ENCODE data around the gene KCNF1. TPM values are rescaled to one million over a fixed set of nuclear protein-coding genes. Genes with fewer than 3 reads are reported as not detected.

The KCNF1 gene
- total RNA-seq, 1 donor from 2014 or later, result not detected

DNA sequence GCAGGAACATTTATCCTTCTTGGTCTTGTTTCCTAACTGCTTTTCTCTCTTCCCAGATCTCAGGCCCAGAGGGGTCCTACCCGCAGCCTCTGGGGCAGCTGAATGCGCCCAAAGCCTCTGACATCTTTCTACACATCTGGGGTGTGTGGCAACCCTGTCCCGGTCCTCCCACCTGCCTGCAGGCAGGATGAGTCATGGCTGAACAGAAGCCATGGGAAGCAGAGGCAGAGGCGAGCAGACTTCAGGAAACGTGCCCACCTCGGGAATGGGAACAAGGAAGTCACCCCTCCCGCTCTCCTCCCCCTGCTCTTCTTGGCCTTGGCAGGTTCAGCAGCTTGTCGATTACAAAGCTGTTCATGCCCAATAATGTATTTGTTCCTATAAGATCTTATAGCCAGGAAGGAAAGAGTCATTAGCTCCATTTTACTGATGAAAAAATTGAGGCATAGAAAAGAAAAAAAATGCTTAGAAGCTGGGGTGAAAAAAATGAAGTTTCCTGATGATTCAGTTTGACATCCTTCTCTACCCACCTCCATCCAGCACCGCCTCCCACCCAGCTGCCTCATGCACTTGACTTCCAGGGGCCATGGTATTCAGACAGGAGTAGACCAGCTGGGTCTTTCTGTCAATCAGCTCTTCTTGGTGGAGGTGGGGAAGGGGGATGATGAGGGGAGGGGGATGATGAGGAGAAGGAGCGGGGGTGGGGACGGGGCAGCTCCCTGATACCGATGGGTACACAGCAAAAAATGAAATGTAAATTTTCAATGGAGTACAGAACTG, 10.4 kb upstream of the KCNF1 start:
- H3K36me3 Mint-ChIP-seq (ENCODE audit: low read depth), result no peaks in the 10 kb centered on the region
- intact Hi-C loops (cut with micrococcal nuclease), result no loop called here
- H3K27ac Mint-ChIP-seq, result no peak overlapping the region
- no peak for DNase-seq (ENCODE audit: low spot score)
- peaks cover 15% of the 10 kb centered on the region for H3K27me3 Mint-ChIP-seq (ENCODE audit: insufficient read depth)
- no peaks in the 10 kb centered on the region for H3K4me1 Mint-ChIP-seq (ENCODE audit: low read depth)
- H3K4me3 Mint-ChIP-seq, result no peak overlapping the region
- no peaks in the 10 kb centered on the region for H3K9me3 Mint-ChIP-seq

DNA sequence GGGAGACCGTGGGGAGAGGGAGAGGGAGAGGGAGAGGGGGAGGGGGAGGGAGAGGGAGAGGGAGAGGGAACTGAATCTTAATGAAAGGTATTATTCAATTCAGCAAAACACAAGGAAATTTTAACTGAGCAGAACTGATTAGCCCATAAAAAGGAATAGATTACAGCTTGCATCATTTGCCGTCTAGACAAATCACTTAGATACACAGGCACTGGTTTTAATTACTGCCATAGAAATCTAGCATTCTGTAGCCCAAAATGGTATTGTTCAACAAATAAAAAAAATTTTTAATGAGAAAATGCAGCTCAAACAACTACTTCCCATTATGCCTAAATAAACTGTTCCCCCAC, 7.9 kb upstream of the KCNF1 start:
- Mint-ChIP-seq H3K9me3 (no peaks in the 10 kb centered on the region), H3K27ac (no peak overlapping the region), H3K4me3 (no peak overlapping the region), H3K4me1 (ENCODE audit: low read depth) (no peaks in the 10 kb centered on the region), H3K27me3 (ENCODE audit: insufficient read depth) (peaks cover 9% of the 10 kb centered on the region), H3K36me3 (ENCODE audit: low read depth) (no peaks in the 10 kb centered on the region)
- DNase-seq (ENCODE audit: low spot score), result no peak
- intact Hi-C loops (cut with micrococcal nuclease), result no loop called here

DNA sequence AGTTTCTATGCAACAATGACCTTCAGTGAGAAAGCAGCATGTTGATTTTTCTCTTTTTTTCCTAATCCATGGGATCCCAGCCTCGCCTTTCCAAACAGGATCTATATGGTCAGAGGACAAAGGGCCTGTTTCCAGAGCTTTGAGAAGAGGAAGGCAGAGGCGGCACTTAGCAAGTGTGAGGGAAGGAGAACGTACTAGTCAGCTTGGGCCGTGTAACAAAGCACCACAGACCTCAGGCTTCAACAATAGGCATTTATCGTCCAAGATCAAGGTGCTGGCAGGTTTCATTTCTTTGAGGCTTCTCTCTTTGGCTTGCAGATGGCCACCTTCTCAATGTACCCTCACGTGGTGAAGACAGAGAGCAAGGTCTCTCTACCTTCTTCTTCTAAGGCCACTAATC, 7.3 kb upstream of the KCNF1 start:
- Mint-ChIP-seq H3K27ac (no peak overlapping the region), H3K4me1 (ENCODE audit: low read depth) (no peaks in the 10 kb centered on the region), H3K4me3 (no peak overlapping the region), H3K9me3 (no peaks in the 10 kb centered on the region), H3K27me3 (ENCODE audit: insufficient read depth) (peaks cover 8% of the 10 kb centered on the region), H3K36me3 (ENCODE audit: low read depth) (no peaks in the 10 kb centered on the region)
- DNase-seq (ENCODE audit: low spot score), result no peak
- intact Hi-C loops (cut with micrococcal nuclease), result no loop called here

DNA sequence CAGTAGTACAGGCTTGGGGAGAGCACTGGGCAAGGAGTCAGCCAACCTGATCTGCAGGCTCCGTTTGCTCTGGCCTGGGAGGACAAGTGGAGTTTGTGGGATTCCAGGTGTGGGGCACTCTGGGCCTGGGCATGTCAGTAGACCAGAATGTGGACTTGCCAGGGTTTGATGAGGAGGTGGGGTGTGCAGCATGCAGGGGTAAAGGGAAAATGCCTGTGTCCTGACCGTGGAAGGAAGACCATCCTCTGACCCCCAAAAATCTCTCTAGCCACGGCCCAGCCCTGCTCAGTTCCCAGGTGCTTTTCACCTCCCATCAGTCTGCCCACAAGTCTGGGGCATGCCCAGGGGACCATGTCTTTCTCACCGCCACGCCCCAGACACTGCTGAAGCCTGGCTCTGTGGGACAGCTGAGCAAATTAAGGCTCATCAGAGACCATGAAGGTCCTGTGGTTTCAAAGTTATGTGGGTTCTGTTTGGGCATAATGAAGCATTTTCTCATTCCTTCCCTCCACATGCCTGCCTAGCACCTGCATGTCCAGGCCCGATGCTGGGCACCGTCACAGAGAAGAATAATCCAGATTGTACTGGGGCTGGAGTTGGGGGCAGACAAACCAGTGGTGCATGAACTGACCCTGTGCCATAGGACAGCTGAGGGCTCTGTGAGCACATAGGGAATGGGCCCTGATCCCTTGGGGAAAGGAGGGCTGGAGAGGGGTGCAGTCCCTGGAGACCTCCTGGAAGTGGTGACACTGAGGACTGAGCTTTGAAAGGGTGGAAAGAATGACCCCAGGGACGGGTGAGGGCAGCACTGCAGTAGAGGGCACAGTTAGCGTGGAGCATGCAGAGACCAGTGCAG, 6.5 kb upstream of the KCNF1 start:
- Mint-ChIP-seq H3K36me3 (ENCODE audit: low read depth) (no peaks in the 10 kb centered on the region), H3K4me3 (no peak overlapping the region), H3K27me3 (ENCODE audit: insufficient read depth) (peaks cover 12% of the 10 kb centered on the region), H3K4me1 (ENCODE audit: low read depth) (no peaks in the 10 kb centered on the region), H3K27ac (no peak overlapping the region), H3K9me3 (no peaks in the 10 kb centered on the region)
- intact Hi-C loops (cut with micrococcal nuclease), result loop anchor here (5.0 kb wide), 1 partner anchor 73 kb away; no protein-coding TSS in a partner anchor
- DNase-seq (ENCODE audit: low spot score), result no peak

- intact Hi-C loops (cut with micrococcal nuclease), result loop anchor here (5.0 kb wide), 1 partner anchor 74 kb away; no protein-coding TSS in a partner anchor
- no peak for DNase-seq (ENCODE audit: low spot score)
- Mint-ChIP-seq H3K4me3 (no peak overlapping the region), H3K9me3 (no peaks in the 10 kb centered on the region), H3K27ac (no peak overlapping the region), H3K4me1 (ENCODE audit: low read depth) (no peaks in the 10 kb centered on the region), H3K27me3 (ENCODE audit: insufficient read depth) (peaks cover 14% of the 10 kb centered on the region), H3K36me3 (ENCODE audit: low read depth) (no peaks in the 10 kb centered on the region)
Observed at GRCh38 chr2:10905862-10906143, 5.9 kb upstream of the KCNF1 start.

DNA sequence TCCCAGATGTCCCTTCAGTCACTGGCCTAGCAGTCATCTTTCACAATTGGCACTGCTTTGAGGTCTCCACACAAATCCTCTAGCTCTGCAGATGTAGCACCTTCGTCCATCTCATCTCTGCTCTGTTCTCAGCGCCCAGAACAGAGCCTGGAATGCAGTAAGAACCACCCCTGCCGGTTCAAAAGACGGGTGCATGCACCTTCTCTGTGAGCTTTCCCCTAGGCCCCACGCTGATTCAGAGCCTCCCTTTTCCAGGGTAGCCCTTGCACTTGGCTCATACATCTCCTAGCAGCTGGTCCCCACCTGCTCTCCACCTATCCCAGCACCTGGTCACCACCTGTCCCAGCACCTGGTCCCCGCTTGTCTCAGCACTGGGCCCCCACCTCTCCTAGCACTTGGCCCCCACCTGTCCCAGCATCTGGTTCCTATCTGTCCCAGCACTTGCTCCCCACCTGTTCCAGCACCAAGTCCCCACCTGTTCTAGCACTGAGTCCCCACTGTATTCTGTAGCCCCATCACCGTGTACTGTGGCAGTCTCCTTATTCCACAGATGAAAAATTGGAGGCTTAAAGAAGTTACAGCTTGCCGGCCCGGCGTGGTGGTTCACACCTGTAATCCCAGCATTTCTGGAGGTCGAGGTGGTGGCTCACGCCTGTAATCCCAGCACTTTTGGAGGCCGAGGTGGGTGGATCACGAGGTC, 4.7 kb upstream of the KCNF1 start:
- H3K9me3 Mint-ChIP-seq, result no peaks in the 10 kb centered on the region
- H3K27ac Mint-ChIP-seq, result no peak overlapping the region
- DNase-seq (ENCODE audit: low spot score), result no peak
- peaks cover 13% of the 10 kb centered on the region for H3K27me3 Mint-ChIP-seq (ENCODE audit: insufficient read depth)
- intact Hi-C loops (cut with micrococcal nuclease), result loop anchor here (5.0 kb wide), 1 partner anchor 75 kb away; no protein-coding TSS in a partner anchor
- no peaks in the 10 kb centered on the region for H3K4me1 Mint-ChIP-seq (ENCODE audit: low read depth)
- no peak overlapping the region for H3K4me3 Mint-ChIP-seq
- H3K36me3 Mint-ChIP-seq (ENCODE audit: low read depth), result no peaks in the 10 kb centered on the region

DNA sequence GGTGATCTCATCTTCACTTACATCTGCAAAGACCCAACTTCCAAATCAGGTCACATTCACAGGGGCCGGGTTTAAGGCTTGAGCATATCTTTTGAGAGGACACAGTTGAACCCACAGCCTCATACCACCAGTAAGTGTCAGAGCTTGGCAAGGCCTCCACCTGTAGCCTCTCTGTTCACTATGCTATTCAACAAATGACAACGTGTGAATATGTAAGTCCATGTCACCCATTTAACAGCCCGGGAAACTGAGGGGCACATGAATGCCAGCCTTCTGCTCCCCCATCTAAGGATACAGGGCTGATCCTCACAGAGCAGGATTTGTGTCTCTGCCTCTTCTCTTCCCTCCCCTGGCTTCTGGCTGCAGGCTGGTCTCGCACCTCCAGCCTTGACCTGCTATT, 3.5 kb upstream of the KCNF1 start:
- DNase-seq (ENCODE audit: low spot score), result no peak
- H3K4me3 Mint-ChIP-seq, result no peak overlapping the region
- peaks cover 16% of the 10 kb centered on the region for H3K27me3 Mint-ChIP-seq (ENCODE audit: insufficient read depth)
- H3K27ac Mint-ChIP-seq, result no peak overlapping the region
- intact Hi-C loops (cut with micrococcal nuclease), result loop anchor here (5.0 kb wide), 1 partner anchor 76 kb away; no protein-coding TSS in a partner anchor
- H3K9me3 Mint-ChIP-seq, result no peaks in the 10 kb centered on the region
- H3K36me3 Mint-ChIP-seq (ENCODE audit: low read depth), result no peaks in the 10 kb centered on the region
- no peaks in the 10 kb centered on the region for H3K4me1 Mint-ChIP-seq (ENCODE audit: low read depth)

DNA sequence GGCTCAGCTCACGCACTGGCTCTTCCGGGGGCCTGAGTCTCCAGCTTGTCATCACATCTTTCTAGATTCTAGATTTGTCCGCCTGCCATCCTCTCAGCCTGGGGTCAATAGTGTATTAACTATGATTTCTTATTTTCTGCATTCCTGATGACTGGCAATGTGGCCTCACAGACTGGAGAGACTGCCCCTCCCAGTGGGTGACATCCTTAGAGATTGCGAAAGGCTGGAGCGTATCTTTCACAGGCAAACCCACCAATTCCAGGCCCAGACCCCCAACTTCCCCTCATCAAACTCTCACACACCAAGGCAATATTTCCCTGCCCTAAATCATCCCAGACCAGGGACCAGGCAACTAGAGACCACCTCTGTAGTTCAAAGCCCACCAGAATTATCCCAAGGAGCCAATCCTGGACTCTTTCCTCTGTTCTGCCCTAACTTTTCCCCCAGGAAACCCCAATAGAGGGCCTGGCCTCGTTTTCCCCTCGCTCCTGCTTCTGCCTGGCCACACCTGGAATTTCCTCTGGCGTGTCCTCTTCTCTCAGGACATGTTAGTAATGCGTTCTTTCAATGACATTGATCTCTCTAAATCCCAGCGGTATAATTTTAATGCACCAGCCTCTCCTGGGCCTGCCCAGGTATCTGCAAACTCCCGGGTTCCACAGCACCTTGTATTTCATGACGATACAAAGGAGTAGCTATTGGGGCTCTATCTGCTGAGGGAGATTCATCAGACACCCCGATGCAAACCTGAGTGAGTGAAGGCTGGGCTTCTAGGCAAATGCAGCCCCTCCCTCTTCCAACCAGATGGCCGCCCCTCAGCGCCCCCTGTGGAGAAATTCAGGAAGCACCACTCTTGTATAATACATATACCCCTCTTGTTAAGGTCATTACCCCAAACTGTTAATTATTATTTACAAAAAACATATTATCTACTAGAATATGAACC, 2.4 kb upstream of the KCNF1 start:
- intact Hi-C loops (cut with micrococcal nuclease), result loop anchor here (5.0 kb wide), 1 partner anchor 77 kb away; no protein-coding TSS in a partner anchor
- H3K4me3 Mint-ChIP-seq, result no peak overlapping the region
- no peak for DNase-seq (ENCODE audit: low spot score)
- no peaks in the 10 kb centered on the region for H3K4me1 Mint-ChIP-seq (ENCODE audit: low read depth)
- no peak overlapping the region for H3K27ac Mint-ChIP-seq
- H3K9me3 Mint-ChIP-seq, result no peaks in the 10 kb centered on the region
- no peaks in the 10 kb centered on the region for H3K36me3 Mint-ChIP-seq (ENCODE audit: low read depth)
- peaks cover 16% of the 10 kb centered on the region for H3K27me3 Mint-ChIP-seq (ENCODE audit: insufficient read depth)

GRCh38 chr2:10909996-10910341, 1.8 kb upstream of the KCNF1 start:
- Mint-ChIP-seq H3K4me1 (ENCODE audit: low read depth) (no peaks in the 10 kb centered on the region), H3K27me3 (ENCODE audit: insufficient read depth) (peaks cover 16% of the 10 kb centered on the region), H3K9me3 (no peaks in the 10 kb centered on the region), H3K4me3 (no peak overlapping the region), H3K27ac (no peak overlapping the region), H3K36me3 (ENCODE audit: low read depth) (no peaks in the 10 kb centered on the region)
- intact Hi-C loops (cut with micrococcal nuclease), result loop anchor here (5.0 kb wide), 1 partner anchor 78 kb away; no protein-coding TSS in a partner anchor
- DNase-seq (ENCODE audit: low spot score), result no peak

GRCh38 chr2:10910625-10911024, 1.1 kb upstream of the KCNF1 start:
- Mint-ChIP-seq H3K27ac (no peak overlapping the region), H3K27me3 (ENCODE audit: insufficient read depth) (peaks cover 16% of the 10 kb centered on the region)

DNA sequence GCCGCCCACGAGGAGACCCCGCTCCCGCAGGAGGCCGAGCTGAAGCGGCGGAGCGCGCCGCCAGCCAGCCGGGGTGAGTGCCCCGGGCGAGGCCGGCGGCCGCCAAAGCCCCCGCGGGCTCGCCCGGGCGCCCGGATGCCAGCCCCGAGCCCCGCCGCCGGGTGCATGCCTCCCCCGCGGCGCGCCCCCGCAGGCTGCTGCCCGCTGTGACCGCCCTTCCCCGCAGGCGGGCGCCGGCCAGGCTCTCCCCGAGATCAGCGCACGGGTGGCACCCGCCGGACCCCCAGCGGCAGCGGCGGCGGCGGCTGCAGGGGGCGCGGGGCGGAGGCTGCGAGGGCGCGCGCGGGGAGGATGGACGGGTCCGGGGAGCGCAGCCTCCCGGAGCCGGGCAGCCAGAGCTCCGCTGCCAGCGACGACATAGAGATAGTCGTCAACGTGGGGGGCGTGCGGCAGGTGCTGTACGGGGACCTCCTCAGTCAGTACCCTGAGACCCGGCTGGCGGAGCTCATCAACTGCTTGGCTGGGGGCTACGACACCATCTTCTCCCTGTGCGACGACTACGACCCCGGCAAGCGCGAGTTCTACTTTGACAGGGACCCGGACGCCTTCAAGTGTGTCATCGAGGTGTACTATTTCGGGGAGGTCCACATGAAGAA, 470 bp downstream of the KCNF1 start:
- no peaks in the 10 kb centered on the region for H3K4me1 Mint-ChIP-seq (ENCODE audit: low read depth)
- H3K9me3 Mint-ChIP-seq, result no peaks in the 10 kb centered on the region
- intact Hi-C loops (cut with micrococcal nuclease), result no loop called here
- H3K27ac Mint-ChIP-seq, result no peak overlapping the region
- no peak overlapping the region for H3K4me3 Mint-ChIP-seq
- no peak for DNase-seq (ENCODE audit: low spot score)
- H3K36me3 Mint-ChIP-seq (ENCODE audit: low read depth), result no peaks in the 10 kb centered on the region
- peaks cover 16% of the 10 kb centered on the region for H3K27me3 Mint-ChIP-seq (ENCODE audit: insufficient read depth)

More at GRCh38 chr2:10910625-10911024, 1.1 kb upstream of the KCNF1 start:
- Mint-ChIP-seq H3K9me3 (no peaks in the 10 kb centered on the region), H3K4me1 (ENCODE audit: low read depth) (no peaks in the 10 kb centered on the region), H3K4me3 (no peak overlapping the region), H3K36me3 (ENCODE audit: low read depth) (no peaks in the 10 kb centered on the region)
- DNase-seq (ENCODE audit: low spot score), result no peak
- intact Hi-C loops (cut with micrococcal nuclease), result no loop called here

Data from activated T-helper 1 cell treated with anti-CD3 and anti-CD28 coated beads, Interleukin-12 subunit alpha, Interleukin-12 subunit beta, Interleukin-2, Interleukin-4 antibody, amounts not matched to agents 30 ng/mL and 10 ng/mL and 1 ng/mL, durations not matched to agents 14 hours and 24 hours and 36 hours (primary cell).